Fibroblast of villous mesenchyme (primary cell): Measurements from ENCODE around the gene EXOC4. TPM values are rescaled to one million over a fixed set of nuclear protein-coding genes. Genes with fewer than 3 reads are reported as not detected.

Source experiments
- DNase-seq: peaks from one replicate; pipeline ENCODE4 v3.0.0-alpha.2; 2010; ENCODE audit warnings: low read depth
- H3K4me3 ChIP-seq: 2 replicates; pipeline ENCODE4 v1.5.1; 2011; ENCODE audit warnings: low read depth, mild to moderate bottlenecking, low read length
- total RNA-seq: library from RNA; depleted of rRNA; stranded (reverse); fragments of >200 nt; gene quantifications from 2 replicates; pipeline ENCODE4 v1.2.3, GENCODE V29; 2012
- TF ChIP-seq, protein P1 (sequence below): IDR thresholded peaks from 2 replicates; pipeline ENCODE4 v1.5.1; 2012; ENCODE audit warnings: low read depth, mild to moderate bottlenecking, low read length; ENCODE audit not compliant: insufficient read depth

The EXOC4 gene
- total RNA-seq, 1 donor = 106 TPM

DNA sequence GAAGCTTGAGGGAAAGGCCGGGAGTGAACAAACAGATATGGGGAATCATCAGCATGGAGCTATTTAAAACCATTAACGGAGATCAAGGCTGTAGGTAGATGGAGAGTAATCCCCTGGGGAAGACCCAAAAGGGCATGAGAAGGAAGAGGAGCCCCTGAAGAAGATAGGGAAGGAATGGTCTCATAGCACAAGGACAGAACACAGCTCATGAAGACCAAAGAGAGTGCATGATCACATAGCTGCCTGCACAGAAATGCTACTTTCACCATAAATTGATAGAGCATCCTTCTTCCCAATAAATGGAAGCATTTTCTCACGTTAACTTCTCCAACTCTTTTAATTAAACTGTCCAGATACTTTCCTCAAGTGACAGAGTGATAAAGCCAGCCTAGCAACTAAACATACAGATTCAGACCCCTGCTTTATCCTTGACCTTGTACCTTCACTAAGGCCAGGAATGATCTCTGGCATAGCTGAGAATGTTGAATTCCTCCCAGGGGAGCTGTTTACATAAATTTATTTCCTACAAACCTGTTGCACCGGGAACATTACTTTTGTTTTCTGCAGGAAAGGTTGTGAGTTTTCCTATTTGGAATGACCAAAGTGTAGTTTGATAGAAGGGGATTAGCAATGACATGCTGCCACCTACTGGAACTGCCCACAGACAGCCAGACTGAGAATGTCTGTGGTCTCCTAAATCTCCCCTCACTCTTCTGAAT is 763.5 kb downstream of the EXOC4 start:
- DNase-seq = peak; percentile 24
- TF ChIP-seq, protein P1, sequence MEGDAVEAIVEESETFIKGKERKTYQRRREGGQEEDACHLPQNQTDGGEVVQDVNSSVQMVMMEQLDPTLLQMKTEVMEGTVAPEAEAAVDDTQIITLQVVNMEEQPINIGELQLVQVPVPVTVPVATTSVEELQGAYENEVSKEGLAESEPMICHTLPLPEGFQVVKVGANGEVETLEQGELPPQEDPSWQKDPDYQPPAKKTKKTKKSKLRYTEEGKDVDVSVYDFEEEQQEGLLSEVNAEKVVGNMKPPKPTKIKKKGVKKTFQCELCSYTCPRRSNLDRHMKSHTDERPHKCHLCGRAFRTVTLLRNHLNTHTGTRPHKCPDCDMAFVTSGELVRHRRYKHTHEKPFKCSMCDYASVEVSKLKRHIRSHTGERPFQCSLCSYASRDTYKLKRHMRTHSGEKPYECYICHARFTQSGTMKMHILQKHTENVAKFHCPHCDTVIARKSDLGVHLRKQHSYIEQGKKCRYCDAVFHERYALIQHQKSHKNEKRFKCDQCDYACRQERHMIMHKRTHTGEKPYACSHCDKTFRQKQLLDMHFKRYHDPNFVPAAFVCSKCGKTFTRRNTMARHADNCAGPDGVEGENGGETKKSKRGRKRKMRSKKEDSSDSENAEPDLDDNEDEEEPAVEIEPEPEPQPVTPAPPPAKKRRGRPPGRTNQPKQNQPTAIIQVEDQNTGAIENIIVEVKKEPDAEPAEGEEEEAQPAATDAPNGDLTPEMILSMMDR = peak; percentile 67
- H3K4me3 ChIP-seq = no peak overlapping the region

DNA sequence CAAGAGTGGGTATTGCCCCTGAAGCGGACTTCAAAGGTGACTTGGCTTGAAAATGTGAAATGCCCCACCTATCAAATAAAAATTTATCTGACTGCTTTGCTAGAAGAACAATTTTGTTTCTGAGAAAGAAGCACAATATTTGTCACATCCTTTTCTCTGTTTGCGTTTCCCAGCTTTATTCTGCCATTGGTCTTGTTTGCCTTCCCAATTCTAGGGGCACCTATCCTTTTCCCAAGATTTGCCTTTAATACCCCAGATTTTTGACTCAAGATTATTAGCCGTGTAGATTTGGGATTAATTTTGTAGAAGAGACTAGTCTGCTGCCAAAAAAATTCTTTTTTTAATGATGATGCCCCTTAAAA is 764.0 kb downstream of the EXOC4 start:
- TF ChIP-seq, protein P1 = no peak
- H3K4me3 ChIP-seq = no peak overlapping the region
- DNase-seq = no peak

DNA sequence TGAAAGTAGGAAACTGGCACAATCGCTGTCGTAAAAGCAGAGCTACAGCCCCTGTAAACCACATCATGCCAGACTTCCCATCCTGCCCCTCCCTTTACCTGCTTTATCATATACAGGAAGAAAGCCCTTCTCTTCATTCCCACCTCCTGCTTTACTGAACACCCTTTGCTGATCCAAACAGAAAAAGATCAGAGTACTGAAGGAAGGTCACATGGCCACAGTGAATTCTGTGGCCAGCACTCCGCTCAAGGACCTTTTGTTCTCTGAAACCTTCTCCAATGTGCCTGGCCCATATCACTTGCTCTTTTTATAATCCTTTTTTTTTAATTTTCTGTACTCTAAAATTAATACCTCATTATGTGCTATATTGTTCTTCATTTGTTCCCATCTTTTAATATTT is 765.4 kb downstream of the EXOC4 start:
- no peak for DNase-seq
- H3K4me3 ChIP-seq = no peak overlapping the region
- TF ChIP-seq, protein P1 = no peak

DNA sequence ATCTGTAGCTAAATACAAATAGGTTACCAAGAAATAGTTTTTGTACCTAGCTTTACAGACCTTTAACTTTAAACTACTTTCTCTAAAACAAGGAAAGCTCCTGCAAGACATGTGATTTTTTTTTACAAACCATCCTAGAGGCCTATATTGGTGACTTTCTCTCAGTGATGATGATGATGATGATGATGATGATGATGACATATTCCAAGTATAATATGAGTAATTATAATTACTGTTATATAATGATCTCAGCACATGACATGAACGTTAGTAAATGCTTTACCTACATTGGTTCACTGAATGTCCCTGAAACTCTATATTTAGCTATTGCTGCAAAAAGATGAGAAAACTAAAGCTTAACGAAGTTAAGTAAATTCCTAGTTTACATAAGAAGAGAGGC is 766.4 kb downstream of the EXOC4 start:
- DNase-seq = no peak
- TF ChIP-seq, protein P1 = no peak
- no peak overlapping the region for H3K4me3 ChIP-seq

DNA sequence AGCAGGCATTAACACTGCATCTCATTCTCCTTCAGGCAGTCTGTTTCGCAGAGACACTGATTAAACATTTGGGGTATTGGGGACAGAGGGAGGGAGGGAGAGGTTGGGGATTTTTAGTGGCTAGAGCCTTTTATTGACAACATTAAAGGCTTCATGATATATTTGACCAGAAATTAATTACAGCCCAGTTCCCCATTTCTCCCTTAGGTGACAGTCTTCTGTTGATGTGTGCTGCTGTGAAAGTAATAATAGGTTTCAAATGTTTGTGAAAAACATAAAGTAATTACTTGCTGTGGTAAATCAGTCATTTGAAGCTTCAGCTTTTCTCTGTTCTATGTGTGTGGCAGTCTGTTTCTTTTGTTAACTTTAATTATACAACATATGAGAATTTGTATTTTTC is 769.0 kb downstream of the EXOC4 start:
- DNase-seq = no peak
- TF ChIP-seq, protein P1 = no peak
- no peak overlapping the region for H3K4me3 ChIP-seq

DNA sequence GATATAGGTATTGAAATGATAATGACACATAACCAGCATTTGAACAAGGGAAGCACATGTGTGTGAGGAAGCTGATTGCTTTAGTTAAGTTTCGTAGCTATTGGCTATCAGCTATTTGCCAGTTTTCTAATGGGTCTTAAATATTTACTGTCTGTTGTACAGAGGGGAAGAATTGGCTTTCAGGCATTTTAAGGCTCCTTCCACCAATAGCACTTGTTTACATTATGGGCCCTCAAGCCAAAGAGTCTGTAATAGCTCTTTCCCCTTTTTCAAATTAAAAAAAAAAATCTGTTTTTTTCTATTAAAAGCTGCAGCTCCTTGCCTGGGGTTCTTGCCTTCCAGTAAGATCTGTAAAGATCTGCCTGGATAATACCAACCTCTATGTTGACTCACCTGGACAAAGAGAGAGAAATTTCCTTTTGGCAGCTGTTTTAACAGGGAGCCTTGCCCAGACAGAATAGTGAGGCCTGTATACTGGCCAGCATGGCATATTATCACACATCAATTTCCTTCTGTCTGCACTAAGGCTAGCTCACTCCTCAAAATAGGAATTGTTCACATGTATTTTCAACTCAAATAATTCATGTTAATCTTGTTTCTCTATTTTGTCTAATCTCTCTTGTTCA is 769.5 kb downstream of the EXOC4 start:
- TF ChIP-seq, protein P1 = no peak
- no peak for DNase-seq

More for the DNA sequence above, 769.5 kb downstream of the EXOC4 start:
- no peak overlapping the region for H3K4me3 ChIP-seq
